ENCODE measurements around the gene NAV1.
"Not testable (repeated sequence)": the region's sequence is repeated elsewhere in the genome, so short reads cannot be mapped to it uniquely, and the experiment has no call there.

Gene NAV1, protein sequence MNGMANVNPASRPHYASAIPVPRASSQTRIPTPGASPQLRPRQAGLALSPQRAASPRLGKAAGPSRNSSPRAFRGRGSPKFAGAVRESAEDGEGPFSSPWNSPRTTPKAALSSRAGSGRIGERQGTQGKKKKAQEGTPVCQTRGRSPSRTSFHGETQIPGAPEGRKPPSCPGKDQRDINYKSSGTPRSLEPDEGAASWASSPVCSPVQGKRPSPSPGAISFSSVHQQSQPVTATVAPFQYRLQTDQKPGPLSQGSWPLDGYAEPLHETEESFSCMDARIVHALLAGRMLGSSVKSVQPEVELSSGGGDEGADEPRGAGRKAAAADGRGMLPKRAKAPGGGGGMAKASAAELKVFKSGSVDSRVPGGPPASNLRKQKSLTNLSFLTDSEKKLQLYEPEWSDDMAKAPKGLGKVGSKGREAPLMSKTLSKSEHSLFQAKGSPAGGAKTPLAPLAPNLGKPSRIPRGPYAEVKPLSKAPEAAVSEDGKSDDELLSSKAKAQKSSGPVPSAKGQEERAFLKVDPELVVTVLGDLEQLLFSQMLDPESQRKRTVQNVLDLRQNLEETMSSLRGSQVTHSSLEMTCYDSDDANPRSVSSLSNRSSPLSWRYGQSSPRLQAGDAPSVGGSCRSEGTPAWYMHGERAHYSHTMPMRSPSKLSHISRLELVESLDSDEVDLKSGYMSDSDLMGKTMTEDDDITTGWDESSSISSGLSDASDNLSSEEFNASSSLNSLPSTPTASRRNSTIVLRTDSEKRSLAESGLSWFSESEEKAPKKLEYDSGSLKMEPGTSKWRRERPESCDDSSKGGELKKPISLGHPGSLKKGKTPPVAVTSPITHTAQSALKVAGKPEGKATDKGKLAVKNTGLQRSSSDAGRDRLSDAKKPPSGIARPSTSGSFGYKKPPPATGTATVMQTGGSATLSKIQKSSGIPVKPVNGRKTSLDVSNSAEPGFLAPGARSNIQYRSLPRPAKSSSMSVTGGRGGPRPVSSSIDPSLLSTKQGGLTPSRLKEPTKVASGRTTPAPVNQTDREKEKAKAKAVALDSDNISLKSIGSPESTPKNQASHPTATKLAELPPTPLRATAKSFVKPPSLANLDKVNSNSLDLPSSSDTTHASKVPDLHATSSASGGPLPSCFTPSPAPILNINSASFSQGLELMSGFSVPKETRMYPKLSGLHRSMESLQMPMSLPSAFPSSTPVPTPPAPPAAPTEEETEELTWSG (N-terminal part only)

DNA sequence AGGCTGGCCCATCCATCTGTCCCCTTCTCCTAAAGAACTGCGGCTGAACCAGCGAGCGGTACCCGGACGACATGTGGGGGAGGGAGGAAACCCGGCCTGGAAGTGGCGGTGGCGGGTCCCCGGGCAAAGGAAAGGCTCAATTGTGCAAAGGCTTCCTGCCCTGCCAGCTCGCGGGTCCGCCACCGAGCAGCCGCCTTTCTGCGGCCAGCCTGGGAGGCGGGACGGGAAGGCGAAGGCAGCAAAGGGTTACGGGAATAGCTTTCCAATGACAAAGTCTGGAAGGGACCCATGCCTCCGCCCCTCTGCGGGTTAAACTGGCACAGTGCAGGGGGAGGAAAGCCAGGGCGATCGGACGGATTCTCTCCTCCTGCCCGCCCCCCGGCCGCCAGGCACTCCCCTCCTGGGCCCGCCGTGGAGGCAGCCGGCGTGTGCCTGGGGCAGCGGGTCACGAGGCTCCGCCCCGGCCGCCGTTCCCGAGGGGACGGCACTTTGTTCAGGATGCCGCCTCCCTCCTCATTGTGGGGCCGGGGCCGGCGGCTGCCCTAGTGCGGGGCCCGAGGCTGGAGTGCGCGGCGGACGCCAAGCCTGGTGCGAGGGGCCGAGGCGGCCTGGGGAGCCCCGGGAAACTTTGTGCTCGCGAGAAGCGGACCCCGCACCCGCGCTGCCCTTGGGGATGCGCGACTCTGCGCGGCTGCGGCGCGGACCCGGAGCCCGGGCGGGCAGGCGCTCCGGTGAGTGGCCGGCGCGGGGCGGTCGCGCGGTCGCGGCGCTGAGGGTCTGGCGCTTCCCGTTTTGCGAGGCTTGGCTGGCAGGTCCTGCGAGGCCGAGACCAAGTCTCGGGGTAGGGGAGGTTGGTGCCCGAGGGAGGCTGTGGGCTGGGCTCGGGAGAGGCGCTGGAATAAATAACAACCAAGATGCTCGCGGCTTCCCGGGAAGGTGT lies at the start of gene NAV1:
Gene NAV1, plus strand, starts transcription at position 516 of the 940 bp plus-strand sequence. CDS start 83,758 bp downstream, outside the sequence.
- peak; percentile 77 for DNase-seq

- DNase-seq, result no peak
These were observed 49.2 kb upstream of the NAV1 start for GRCh38 chr1:201489643-201490261.

DNA sequence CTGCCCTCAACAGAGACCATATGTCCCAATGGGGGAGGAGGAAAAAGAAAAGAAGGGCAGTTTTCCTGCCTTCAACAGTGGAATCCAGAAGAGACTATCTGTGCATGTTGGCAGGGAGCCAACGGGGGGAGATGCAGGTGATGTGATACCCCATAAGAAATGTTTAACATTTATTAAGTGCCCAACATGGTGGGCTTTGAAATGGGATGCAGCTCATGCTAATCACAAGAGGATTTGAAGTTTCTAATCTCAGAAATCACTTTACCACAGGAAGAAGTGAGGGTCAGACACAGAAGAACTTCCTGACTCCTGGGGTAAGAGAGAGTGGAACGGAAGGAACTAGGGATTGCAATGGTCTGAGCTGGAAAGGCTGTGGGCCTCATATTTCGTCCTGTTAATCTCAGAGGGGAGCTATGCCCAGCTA lies 48.2 kb upstream of the NAV1 start:
- DNase-seq, result no peak

DNA sequence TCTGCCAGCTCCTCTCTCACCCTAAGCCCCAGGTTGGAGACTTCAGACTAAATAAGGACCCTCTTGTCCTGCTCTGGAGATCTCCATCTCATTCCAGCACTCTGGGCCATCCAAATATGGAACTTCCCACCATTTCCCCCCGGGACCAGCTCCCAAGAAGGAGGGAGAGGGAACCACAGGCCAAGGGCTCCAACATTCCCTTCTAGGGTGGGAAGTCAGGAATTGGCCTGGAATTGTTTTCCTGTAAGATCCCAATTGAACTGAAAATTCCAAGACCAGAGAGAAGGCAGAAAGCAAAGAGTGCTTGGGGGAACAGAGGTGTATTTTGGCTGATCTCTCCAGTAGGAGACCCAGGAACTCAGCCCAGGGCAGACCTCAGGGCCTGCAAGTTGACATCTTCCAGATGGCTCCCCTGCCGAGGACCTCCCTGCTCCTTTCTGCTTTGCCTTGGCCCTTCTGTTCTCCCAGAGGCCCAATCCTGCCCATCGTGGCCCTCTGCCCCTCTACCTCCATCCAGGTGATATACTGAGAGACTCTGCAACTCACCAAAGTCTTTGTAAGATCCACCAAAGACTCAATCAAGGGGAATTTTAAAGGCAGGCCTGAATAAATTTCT lies 46.9 kb upstream of the NAV1 start:
- DNase-seq, result no peak

GRCh38 chr1:201493026-201493656 lies 45.8 kb upstream of the NAV1 start:
- DNase-seq, result not testable (repeated sequence)

DNA sequence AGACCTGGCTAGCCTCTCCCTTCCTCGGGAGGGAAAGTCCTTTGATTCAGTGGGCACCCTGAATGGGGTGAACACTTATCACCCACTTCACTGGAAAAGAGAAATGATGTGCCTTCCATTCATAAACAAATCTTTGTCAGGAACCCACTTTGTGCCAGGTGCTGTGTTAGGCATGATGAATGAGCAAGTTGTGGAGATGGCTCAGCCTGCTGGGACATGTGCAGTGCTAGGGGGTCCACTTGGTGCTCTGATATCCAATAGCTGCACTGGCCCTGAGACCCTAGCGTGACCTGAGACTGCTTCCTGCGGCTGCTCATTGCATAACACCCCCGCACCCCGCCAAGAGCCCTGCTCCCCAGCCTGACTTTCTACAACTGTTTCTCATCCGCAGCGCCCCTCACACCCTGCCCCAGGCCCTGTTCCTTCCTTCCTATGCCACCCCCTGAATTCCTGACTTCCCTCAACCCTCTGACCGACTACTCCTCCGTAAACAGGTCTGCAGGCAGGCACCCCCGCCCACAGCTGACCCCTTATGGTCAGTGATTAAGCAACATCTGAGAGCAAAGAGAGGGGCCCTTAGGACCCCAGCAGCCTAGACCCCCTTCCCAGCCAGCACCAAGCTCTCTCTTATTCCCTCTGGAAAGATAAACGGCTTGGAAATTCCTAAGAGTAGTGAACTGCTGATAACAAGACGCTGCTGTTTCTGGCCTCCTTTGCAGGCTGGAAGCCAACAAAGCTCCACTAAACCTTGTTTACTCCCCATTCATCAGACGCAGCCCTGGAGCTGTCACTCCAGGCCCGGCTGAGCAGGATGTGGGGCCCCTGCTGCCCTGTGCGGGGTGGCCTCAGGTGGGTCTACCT lies 44.9 kb upstream of the NAV1 start:
- no peak for DNase-seq

DNA sequence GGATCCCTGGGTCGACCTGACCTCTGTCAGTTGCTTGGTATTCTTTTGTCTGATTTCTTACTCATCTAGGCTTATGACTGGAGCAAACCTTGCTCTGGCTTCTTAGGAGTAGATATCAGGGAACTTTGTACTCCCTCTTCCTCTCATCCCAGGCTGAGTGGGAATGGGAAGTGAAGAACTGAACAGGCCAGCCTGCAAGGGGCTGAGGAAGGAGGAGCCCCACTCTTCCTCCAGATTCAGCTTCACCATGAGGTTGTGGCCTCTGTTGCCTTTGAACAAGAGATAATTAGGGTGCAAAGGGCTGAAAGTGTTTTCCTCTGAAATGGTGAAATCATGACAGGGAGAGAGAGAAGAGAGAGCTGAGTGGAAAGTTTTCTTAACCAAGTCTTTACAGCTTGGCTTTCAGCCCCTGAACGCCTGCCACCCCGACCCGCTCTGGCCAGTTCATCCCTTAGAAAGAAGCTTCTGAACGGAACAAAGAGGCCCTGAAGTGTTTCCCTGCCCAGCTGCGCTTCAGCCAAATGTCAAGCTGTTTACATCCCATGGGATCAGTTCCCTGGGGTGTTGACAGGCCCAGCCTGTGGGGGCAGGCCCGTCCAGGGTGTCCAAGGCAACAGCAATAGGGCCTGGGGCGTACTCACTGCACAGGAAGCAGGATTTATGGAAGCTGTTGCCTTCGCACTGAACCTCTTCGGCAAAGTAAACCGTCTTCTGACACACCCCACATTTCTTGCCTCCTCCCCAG lies 43.2 kb upstream of the NAV1 start:
- peak; percentile 87 for DNase-seq

GRCh38 chr1:201496296-201496690 lies 42.6 kb upstream of the NAV1 start:
- DNase-seq, result peak; percentile 36

DNA sequence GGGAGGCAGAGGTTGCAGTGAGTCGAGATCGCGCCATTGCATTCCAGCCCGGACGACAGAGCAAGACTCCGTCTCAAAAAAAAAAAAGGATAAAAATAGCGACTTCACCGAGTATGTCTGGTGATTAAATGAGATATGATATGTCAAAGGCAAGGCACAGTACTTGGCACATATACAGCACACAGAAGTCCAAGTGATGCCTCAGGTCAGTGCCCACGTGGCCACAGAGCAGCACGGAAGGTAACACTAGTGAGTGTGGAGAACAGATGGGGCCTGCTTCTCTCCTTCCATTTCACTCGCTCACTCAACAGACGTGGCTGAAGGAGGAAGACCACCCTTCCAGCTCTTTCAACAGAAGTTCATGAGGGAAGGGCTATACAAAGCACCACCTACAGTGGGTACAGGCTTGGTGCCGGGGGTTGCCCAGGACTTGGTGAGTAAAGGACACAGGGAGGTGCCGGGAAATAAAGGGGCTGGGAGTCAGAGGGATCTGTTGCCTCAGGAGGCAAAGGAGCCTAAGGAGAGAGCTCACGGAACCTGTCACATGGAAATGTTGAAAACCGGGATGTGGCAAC lies 40.9 kb upstream of the NAV1 start:
- DNase-seq, result no peak

DNA sequence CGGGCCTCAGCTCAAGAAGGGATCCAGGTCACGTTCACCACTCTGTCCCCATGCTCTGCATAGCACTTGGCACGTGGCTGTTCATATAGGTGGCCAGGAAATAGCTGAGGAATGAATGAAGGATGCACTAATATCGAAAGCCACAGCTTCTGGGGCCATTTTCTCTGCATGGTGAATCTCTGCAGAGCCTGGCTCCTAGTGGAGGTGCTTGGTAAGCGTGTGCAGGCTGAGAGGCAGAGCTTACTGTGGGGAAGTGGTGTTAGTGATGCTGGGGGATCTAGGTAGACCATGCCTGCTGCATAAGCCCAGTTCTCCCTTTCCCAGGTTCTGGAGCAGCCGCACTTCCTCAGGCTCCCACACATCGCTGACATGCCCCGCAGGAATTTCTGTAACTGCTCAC lies 40.3 kb upstream of the NAV1 start:
- no peak for DNase-seq

DNA sequence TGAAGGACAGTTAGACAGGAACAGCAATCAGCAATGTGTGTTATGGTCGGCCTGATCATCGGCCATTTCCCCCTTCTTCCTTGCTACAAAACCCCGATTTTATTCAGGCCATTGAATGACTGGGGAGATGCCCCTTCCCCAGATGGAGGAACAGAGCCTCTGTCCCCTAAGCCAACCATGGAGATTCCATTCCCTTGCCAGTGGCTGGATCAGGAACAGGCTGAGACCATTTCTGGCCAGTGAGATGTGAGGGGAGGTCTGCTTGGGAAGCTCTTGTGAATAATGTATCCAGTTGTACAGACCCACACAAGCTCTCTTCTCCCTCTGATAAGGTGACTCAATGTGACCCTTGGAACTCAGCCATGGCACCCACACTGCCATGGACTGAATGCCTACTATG lies 39.7 kb upstream of the NAV1 start:
- DNase-seq, result no peak

DNA sequence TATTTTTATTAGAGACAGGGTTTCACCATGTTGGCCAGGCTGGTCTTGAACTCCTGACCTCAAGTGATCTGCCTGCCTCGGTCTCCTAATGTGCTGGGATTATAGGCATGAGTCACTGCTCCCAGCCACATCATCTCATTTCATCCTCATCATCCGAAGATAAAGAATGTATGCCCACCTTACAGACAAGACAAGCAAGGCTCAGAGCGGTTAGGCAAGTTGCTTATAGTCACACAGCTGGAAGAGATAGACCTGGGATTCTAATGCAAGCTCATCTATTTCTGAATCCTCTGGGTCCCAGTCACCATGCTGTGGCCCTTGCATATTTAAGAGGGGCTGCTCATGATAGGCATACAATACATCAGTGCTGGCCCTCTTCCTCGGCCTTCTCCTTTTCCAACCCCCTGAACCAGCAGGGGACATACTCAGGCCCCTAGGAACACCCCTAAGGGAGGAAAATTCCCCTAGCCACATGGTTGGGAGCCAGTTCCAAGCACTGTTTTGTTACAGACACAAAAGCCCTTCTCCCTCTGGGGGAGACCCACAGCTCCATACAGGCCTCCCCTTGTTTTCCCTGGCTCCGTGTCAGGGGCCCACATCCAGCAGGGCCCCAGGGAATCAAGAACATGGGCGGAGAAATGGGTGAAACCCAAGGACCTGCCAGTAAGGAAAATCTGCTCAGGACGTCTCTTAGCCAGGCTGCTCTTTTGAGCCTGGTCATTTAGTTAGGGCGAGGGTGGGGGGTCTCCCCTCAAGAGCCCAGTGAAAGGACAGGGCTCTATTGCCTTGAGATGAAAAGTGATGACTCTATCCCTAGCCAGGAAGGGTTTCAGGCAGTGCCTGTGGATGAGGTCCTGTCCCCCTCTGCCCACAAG lies 38.9 kb upstream of the NAV1 start:
- DNase-seq, result no peak

DNA sequence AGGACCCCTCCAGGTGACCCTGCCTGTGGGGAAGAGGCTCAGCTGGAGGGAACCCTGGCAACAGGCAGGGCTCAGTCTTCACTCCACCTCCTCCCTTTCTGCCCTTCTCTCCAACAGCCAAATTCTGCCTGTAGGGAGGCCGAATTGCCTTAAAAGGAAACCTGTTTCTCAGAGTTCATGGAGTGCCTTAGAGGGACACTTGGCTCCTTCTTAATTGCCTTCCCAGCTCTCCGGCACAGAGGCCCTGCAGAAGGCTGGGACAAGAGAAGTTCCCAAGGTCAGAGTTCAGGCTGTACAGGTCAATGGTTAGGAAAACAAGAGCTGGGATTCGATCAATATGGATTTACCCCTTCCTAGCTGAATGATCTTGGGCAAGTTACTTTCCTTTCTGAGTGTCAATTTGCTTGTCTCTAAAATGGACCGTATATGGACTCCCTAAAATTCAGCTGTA lies 38.2 kb upstream of the NAV1 start:
- DNase-seq, result no peak

DNA sequence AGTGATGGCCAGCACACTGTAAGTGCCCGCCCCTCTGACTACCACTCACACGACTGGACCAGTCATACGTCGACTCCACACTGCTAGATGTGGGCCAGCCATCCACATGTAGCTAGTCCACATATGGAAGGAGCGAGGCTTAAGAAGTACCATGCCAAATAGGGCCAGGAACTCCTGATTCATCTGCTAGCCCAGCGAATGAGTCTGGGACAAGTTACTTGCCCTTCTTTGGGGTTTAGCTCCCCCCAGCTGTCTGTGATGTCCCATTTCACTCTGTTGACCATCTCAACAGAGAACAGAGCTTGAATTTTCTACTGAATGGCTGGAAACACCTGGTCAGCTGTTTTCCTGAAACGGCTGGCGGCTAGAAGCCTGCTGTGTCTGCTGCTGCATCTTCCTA lies 37.8 kb upstream of the NAV1 start:
- no peak for DNase-seq

DNA sequence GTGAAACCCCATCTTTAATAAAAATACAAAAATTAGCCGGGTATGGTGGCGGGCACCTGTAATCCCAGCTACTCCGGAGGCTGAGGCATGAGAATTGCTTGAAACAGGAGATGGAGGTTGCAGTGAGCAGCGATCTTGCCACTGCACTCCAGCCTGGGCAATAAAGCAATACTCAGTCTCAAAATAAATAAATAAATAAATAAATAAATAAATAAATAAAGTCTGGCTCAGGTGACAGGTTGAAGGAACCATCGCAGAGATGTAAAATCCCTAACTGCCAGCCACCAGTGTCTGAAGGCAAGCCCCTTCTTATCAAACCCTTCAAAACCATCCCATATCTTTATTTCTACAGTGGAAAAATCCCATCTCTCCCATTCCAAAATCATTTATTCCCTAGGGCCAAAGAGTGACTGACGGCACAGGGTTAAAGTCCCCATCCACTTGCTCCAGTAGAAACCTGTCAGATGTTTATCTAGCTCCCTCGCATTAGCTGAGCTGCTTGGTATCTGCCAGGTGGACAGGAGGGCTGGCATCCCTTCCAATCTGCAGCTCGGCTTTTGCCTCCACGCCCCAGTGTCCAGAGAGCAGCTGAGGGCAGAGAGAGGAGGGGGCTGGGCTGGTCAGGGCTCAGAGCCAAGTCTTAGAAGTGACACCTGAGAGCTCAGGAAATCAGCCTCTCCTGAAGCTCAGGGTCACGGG lies 37.0 kb upstream of the NAV1 start:
- DNase-seq, result peak; percentile 81

- DNase-seq, result no peak
These were observed 36.4 kb upstream of the NAV1 start for GRCh38 chr1:201502511-201502857.
